ENCODE data around the gene RFX6.
A peak's percentile ranks its signal among the peaks of the same experiment; 100 is the strongest.
"Not testable (repeated sequence)": the region's sequence is repeated elsewhere in the genome, so short reads cannot be mapped to it uniquely, and the experiment has no call there.

Gene RFX6, protein sequence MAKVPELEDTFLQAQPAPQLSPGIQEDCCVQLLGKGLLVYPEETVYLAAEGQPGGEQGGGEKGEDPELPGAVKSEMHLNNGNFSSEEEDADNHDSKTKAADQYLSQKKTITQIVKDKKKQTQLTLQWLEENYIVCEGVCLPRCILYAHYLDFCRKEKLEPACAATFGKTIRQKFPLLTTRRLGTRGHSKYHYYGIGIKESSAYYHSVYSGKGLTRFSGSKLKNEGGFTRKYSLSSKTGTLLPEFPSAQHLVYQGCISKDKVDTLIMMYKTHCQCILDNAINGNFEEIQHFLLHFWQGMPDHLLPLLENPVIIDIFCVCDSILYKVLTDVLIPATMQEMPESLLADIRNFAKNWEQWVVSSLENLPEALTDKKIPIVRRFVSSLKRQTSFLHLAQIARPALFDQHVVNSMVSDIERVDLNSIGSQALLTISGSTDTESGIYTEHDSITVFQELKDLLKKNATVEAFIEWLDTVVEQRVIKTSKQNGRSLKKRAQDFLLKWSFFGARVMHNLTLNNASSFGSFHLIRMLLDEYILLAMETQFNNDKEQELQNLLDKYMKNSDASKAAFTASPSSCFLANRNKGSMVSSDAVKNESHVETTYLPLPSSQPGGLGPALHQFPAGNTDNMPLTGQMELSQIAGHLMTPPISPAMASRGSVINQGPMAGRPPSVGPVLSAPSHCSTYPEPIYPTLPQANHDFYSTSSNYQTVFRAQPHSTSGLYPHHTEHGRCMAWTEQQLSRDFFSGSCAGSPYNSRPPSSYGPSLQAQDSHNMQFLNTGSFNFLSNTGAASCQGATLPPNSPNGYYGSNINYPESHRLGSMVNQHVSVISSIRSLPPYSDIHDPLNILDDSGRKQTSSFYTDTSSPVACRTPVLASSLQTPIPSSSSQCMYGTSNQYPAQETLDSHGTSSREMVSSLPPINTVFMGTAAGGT

DNA sequence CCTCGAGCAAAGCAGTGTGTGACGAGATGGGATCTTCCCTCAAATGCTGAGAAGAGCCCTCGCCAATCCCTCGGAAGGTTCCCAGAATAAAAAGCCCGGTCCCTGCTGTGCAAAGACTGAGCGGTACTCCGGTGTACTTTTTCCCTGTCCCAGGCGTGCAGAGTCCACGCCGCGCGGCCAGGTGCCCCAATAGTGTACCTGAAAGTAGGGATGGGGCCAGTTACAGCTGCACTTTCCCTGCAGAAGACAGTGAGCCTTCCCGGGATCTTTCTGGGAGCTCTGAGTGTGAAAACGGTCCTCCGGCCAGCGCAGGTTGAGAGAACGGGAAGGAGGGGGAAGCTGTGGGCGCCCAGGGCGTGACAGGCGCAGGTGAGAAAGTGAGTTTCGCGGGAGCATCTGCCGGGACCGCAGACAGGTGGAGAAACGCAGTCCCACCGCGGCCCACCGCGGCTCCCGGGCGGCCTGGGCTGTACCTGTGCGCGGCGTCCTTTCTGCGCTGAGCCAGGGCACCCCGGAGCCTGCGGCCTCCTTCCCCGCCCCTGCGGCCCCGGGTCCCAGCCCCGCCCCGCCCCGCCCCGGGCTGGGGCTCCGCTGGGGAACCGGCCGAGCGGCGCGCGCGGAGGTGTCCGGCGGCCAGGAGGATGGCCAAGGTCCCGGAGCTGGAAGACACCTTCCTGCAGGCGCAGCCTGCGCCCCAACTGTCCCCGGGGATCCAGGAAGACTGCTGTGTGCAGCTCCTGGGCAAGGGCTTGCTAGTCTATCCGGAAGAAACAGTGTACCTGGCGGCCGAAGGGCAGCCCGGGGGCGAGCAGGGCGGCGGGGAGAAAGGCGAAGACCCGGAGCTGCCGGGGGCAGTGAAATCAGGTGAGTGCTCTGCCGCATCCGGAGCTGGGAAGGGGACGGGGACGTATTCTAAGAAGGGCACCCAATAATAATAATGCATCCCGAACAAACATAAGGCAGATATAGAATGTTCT, at the start of gene RFX6:
Gene RFX6 (plus strand): TSS at position 608 of the 977 bp plus-strand sequence. CDS start 34 bp downstream, at position 642.
- Histone ChIP-seq H3K9me3 (ENCODE audit: control insufficient read depth, insufficient read depth, low read length) (no peaks in the 10 kb centered on the region), H3K9ac (ENCODE audit: low read depth, low read length) (peak within 1 kb of the TSS; percentile 61), H3K36me3 (ENCODE audit: insufficient read depth, low read length) (no peaks in the 10 kb centered on the region), H3K4me1 (ENCODE audit: insufficient read depth, low read length) (no peaks in the 10 kb centered on the region)

DNA sequence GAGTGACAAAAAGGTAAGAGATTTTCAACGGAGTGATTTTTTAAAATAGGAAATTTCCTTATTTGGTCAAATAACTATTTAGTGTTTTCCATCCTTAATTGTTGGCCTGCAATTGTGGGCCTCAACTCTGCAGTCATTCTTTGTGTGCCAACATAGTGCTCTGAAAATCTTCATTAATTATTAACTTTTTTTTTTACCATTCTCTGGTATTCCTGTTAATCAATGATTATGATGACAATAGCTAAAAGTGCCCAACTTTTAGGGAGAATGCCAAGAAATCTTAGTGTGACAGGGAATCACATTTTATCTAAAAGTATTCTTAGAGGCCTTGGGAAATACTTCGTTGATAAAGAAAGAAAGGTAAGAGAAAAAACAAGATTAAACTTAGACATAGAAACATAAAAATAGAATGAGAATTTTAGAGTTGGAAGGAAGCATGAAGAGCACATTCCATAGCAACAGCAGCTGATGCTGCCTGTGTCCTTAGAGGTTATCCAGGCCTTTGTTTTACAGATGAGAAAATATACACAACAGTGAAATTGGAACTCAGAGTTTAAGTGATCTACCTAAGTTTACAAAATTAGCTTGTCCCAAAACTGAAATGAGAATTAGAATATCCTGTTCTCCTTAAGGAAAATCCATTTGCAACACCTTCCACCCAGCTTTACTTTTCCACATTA, 49.3 kb upstream of the RFX6 start:
- H3K9me3 ChIP-seq (ENCODE audit: control insufficient read depth, insufficient read depth, low read length): no peaks in the 10 kb centered on the region
- no peak overlapping the region for H3K9ac ChIP-seq (ENCODE audit: low read depth, low read length)
- peaks cover 9% of the 10 kb centered on the region; the same call in 1 of the 2 replicates for H3K4me1 ChIP-seq (ENCODE audit: insufficient read depth, low read length)
- H3K36me3 ChIP-seq (ENCODE audit: insufficient read depth, low read length): no peaks in the 10 kb centered on the region

DNA sequence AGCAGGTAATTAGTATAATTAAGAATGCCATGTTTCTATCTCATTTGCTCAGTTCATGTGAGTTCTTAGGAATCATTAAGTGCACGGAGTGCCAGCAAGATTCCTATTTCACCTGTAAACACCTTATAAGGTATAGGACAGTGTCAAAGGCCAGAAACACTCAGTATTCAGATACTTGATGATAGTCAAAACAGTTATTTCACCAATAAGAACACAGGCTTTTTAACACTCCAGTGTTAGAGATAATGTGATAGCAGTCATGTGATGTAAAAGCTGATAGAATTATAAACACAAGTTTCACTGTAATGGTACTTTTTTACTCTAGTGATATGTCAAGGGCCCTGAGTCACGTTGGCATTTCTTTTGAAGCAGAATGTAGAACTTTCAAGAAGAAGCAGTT, 48.1 kb upstream of the RFX6 start, which contains the start of gene GPRC6A:
Gene GPRC6A (minus strand): TSS at position 101 of the 400 bp plus-strand sequence. CDS start 70 bp downstream, at position 31.
- Histone ChIP-seq H3K9ac (ENCODE audit: low read depth, low read length) (no peak within 1 kb of the TSS), H3K4me1 (ENCODE audit: insufficient read depth, low read length) (peaks cover 9% of the 10 kb centered on the region; the same call in 1 of the 2 replicates), H3K36me3 (ENCODE audit: insufficient read depth, low read length) (no peaks in the 10 kb centered on the region), H3K9me3 (ENCODE audit: control insufficient read depth, insufficient read depth, low read length) (no peaks in the 10 kb centered on the region)

DNA sequence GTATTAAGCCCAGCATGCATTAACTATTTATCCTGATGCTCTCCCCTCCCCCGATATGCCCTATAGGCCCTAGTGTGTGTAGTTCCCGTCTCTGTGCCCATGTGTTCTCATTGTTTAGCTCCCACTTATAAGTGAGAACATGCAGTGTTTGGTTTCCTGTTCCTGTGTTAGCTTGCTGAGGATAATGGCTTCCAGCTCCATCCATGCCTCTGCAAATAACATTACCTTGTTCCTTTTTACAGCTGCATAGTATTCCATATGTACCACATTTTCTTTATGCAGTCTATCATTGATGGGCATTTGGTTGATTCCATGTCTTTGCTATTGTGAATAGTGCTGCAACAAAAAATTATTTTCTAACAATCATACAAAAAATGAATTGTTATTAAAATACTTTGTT, 42.5 kb upstream of the RFX6 start:
- not testable (repeated sequence) for H3K9ac ChIP-seq (ENCODE audit: low read depth, low read length); H3K9me3 ChIP-seq (ENCODE audit: control insufficient read depth, insufficient read depth, low read length); H3K4me1 ChIP-seq (ENCODE audit: insufficient read depth, low read length); H3K36me3 ChIP-seq (ENCODE audit: insufficient read depth, low read length)

DNA sequence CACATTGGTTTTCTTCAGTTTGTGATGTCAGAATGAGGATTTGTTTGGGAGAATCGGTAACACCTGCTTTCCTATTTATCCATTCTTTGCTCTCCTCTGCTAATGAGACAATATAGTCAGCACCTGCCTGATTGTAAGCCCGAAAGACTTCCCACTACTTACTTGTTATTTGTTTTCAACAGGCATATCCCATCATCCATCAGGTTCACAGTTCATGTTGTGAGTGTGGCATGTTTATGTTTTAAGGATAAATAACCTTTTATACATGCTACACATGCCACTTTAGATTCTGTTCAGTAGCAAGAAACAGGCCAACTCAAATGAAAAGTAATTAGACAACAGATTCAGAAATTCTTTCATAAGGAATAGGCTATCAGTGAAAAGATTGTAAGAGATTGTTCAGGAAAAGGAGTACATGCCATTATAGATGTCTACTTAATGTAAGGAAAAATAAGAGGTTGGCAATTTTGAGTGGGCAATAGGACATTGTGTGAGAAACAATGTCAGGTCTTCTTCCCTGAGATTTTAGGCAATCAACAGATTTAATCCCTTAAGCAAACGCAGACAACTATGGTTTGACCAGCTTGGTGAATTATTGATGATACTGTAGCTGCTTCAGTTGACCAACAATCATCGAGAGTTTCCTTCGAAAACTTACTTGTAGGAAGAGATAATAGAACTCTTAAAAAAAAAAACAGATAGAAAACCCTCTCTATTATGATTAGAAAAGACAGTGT, 40.3 kb upstream of the RFX6 start:
- Histone ChIP-seq H3K4me1 (ENCODE audit: insufficient read depth, low read length) (no peaks in the 10 kb centered on the region), H3K36me3 (ENCODE audit: insufficient read depth, low read length) (no peaks in the 10 kb centered on the region), H3K9ac (ENCODE audit: low read depth, low read length) (no peak overlapping the region), H3K9me3 (ENCODE audit: control insufficient read depth, insufficient read depth, low read length) (no peaks in the 10 kb centered on the region)

DNA sequence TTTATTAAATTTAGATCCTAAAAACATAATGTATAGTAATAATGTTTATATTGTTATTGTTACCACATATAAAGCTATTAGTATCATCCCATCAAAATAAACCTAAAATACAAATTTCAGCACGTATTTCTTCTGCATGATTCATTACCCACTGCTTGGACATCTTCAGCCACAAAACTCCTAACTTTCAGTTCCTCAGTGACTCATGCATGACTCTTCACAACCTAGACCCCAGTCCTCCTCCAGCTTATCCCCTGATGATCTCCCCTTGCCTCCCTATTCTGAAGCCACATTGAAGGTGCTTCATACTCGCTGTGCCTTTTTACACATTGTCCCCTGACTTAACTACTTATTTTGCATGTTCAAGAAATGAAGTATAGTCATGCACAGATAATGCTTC, 37.0 kb upstream of the RFX6 start:
- H3K9me3 ChIP-seq (ENCODE audit: control insufficient read depth, insufficient read depth, low read length): no peaks in the 10 kb centered on the region
- H3K4me1 ChIP-seq (ENCODE audit: insufficient read depth, low read length): no peaks in the 10 kb centered on the region

DNA sequence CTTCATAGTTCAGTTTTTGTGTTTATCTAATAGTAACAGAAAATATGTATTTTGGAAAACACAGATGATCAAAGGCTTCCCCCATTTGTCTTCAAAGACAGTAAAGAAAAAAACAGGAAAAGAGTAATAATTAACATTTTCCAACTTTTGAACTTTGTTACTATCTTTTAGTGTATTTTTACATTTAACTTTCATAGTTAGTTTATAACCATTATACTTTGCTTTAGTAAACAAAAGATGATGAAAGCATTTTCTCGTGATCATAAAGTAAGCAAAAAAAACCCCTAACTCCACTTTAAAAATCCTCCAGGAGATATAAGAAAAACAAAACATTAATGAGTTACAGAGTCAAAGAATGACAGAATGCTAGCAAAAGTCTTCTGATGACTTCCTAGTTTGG, 34.6 kb upstream of the RFX6 start:
- H3K9ac ChIP-seq (ENCODE audit: low read depth, low read length): no peak overlapping the region
- no peaks in the 10 kb centered on the region for H3K4me1 ChIP-seq (ENCODE audit: insufficient read depth, low read length)
- H3K9me3 ChIP-seq (ENCODE audit: control insufficient read depth, insufficient read depth, low read length): no peaks in the 10 kb centered on the region
- H3K36me3 ChIP-seq (ENCODE audit: insufficient read depth, low read length): no peaks in the 10 kb centered on the region

More for the DNA sequence above, 37.0 kb upstream of the RFX6 start:
- H3K9ac ChIP-seq (ENCODE audit: low read depth, low read length): no peak overlapping the region
- no peaks in the 10 kb centered on the region for H3K36me3 ChIP-seq (ENCODE audit: insufficient read depth, low read length)

DNA sequence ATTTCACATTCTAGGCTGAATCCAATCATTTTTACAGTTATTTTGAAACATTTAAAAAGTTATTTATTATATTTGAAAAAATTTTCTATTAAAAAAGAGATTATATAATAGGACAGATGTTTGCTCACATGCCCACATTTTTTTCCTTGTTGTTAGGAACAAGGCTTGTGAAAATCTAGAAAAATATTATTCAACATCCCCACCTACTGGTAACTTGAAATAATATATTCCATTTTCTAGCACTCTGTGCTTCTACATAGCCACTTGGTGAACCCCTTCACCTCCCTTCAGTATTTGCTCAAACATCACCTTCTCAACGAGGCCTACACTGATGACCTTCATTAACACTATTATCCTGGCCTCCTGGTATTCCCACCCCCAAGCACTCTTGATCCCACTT, 29.8 kb upstream of the RFX6 start:
- Histone ChIP-seq H3K36me3 (ENCODE audit: insufficient read depth, low read length) (no peaks in the 10 kb centered on the region), H3K4me1 (ENCODE audit: insufficient read depth, low read length) (no peaks in the 10 kb centered on the region), H3K9ac (ENCODE audit: low read depth, low read length) (no peak overlapping the region), H3K9me3 (ENCODE audit: control insufficient read depth, insufficient read depth, low read length) (no peaks in the 10 kb centered on the region)

DNA sequence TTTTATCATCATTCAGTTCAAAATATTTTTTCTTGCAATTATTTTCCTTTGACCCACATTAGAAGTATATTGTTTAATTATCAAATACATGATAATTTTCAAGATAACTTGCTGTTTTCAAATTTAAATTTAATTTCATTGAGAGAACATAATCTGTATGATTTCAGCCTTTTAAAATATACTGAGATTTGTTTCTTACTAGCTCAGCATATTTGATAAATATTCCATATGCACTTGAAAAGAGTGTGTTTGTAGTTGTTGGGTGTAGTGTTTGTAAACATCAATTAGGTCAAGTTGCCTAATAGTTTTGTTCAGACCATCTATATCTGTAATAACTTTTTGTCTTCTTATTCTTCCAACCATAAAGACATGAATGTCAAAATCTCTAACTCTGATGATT, 19.0 kb upstream of the RFX6 start:
- Histone ChIP-seq H3K36me3 (ENCODE audit: insufficient read depth, low read length) (no peaks in the 10 kb centered on the region), H3K9ac (ENCODE audit: low read depth, low read length) (no peak overlapping the region), H3K9me3 (ENCODE audit: control insufficient read depth, insufficient read depth, low read length) (peaks cover 8% of the 10 kb centered on the region), H3K4me1 (ENCODE audit: insufficient read depth, low read length) (no peaks in the 10 kb centered on the region)

DNA sequence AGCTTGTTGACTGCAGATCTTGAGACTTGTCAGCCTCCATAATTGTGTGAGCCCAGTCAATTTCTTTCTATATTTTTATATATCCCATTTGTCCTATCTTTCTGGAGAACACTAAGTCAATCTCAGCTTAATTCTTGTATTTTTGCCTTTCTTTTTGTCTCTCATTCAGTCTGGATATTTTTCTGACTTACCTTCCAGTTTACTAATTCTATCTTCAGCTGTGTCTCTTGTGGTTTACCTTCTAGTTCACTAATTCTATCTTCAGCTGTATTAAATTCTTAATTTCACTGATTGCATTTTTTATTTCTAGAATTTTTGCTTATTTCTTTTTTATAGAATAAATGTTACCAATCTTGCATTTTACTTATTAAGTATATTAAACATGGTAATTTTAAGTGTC, 17.8 kb upstream of the RFX6 start:
- Histone ChIP-seq H3K4me1 (ENCODE audit: insufficient read depth, low read length) (no peaks in the 10 kb centered on the region), H3K36me3 (ENCODE audit: insufficient read depth, low read length) (no peaks in the 10 kb centered on the region), H3K9me3 (ENCODE audit: control insufficient read depth, insufficient read depth, low read length) (peaks cover 8% of the 10 kb centered on the region), H3K9ac (ENCODE audit: low read depth, low read length) (no peak overlapping the region)

DNA sequence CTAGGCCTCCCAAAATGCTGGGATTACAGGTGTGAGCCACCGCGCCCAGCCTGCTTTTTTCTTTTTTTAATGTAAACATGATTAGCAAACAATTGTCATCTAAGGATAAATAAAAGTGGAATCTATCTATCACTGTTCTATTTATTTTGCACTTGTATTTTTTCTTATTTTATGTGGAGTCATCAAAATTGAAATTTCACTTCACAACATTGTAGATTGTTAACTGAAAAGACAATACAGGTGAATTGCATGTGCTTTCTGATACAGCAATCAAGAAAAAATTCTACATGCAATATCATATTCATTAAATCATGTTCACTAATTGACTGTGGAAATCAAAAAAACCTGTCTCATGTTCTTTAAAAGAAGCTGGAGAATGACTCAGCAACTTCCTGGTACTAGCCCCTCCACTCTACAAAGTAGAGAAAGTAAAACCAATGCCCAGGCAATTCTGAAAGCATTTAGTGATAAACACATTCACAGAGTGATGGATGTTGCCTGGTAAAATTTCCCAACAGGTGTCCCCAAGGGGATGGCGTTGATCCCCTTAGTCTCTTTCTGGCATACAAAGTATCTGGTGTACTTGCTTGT, 10.7 kb upstream of the RFX6 start:
- Histone ChIP-seq H3K4me1 (ENCODE audit: insufficient read depth, low read length) (no peaks in the 10 kb centered on the region), H3K36me3 (ENCODE audit: insufficient read depth, low read length) (no peaks in the 10 kb centered on the region), H3K9me3 (ENCODE audit: control insufficient read depth, insufficient read depth, low read length) (no peaks in the 10 kb centered on the region), H3K9ac (ENCODE audit: low read depth, low read length) (no peak overlapping the region)

DNA sequence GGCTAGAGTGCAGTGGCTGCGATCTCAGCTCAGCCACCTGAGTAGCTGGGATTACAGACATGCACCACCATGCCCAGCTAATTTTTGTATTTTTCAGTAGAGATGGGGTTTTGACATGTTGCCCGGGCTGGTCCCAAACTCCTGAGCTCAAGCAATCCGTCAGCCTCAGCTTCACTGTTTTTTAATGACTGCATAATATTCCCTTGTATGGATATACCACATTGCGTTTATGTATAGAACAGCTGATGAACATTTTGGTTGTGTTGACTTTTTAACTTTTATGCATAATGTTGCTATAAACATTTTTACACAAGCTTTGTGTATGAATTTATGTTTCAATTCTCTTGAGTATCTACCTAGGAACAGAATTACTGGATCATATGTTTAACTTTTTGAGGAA, 4.3 kb upstream of the RFX6 start:
- H3K36me3 ChIP-seq (ENCODE audit: insufficient read depth, low read length): no peaks in the 10 kb centered on the region
- H3K9me3 ChIP-seq (ENCODE audit: control insufficient read depth, insufficient read depth, low read length): no peaks in the 10 kb centered on the region
- no peaks in the 10 kb centered on the region for H3K4me1 ChIP-seq (ENCODE audit: insufficient read depth, low read length)
- H3K9ac ChIP-seq (ENCODE audit: low read depth, low read length): no peak overlapping the region

Measured in ES-I3 (cell line).